Adrenal gland (tissue), 12 donors: ENCODE results near the gene AK8. TPM values are rescaled to one million over a fixed set of nuclear protein-coding genes. Genes with fewer than 3 reads are reported as not detected.

Experiments
- DNase-seq, 7 donors: peaks; one replicate each; pipeline ENCODE4 v3.0.0-alpha.2; 2019 to 2020
- H3K27ac ChIP-seq, 5 donors: fragments of 200-600 bp; sonication (generic) in 4 of 5; 1 replicate in 3 of 5; 2 replicates in 2 of 5; pipeline versions ENCODE4 v1.5.1 to v1.8.0; 2016 to 2020; ENCODE audit warnings: mild to moderate bottlenecking in 1 of 5
- H3K27me3 ChIP-seq: fragments of 200-600 bp; 2 replicates; pipeline ENCODE4 v1.8.0; 2021
- H3K36me3 ChIP-seq, 2 donors: fragments of 200-600 bp; replicated peaks in 1 of 2; 1 replicate in 1 of 2; 2 replicates in 1 of 2; pipeline versions ENCODE4 v1.5.1 to v1.8.0; 2018 to 2022
- H3K4me1 ChIP-seq, 2 donors: fragments of 200-600 bp; replicated peaks in 1 of 2; 1 replicate in 1 of 2; 2 replicates in 1 of 2; pipeline versions ENCODE4 v1.5.1 to v1.8.0; 2018 to 2021
- H3K4me3 ChIP-seq, 4 donors: fragments of 200-600 bp; sonication (generic) in 3 of 4; one replicate each; pipeline ENCODE4 v1.5.1; 2016 to 2018
- H3K9me3 ChIP-seq, 3 donors: fragments of 200-600 bp; sonication (generic) in 1 of 3; replicated peaks in 1 of 3; 1 replicate in 2 of 3; 2 replicates in 1 of 3; pipeline versions ENCODE4 v1.5.1 to v1.8.0; 2016 to 2021
- CTCF ChIP-seq, 6 experiments: fragments of 450-650 bp in 4 of 6; fragments of 200-600 bp in 2 of 6; sonication (generic) in 1 of 6; IDR thresholded peaks; 1 replicate in 5 of 6; 2 replicates in 1 of 6; pipeline versions ENCODE4 v1.5.1 to v1.8.0; 2016 to 2021; ENCODE audit warnings: antibody characterized with exemption in 6 of 6, mild to moderate bottlenecking in 2 of 6, moderate library complexity in 1 of 6
- POLR2A ChIP-seq, 2 donors: fragments of 450-650 bp; IDR thresholded peaks; one replicate each; pipeline ENCODE4 v1.6.1; 2017; ENCODE audit warnings: antibody characterized with exemption in 2 of 2, mild to moderate bottlenecking in 2 of 2, moderate library complexity in 1 of 2
- WGBS, 4 donors: extraction: QIAGEN DNeasy Blood & Tissue Kit in 2 of 4; methylation state at CpG; one replicate each; pipeline versions ENCODE4 v1.1.5 to v1.1.7; 2013 to 2017; 5-methylcytosine and 5-hydroxymethylcytosine counted together
- intact Hi-C, 2 donors: fragments of 100-400 bp; cut with DNase I; formaldehyde crosslinking; loops; one replicate each; pipeline versions ENCODE4 v1.14.1 to v1.15.0; 2022 to 2023
- polyA plus RNA-seq, 3 donors: library from polyadenylated mRNA; stranded (reverse); fragments of 200-250 nt in 2 of 3; fragments of 350-450 nt in 1 of 3; fragmentation: Illumina TruSeq in 1 of 3; extraction: RNeasy Lipid Tissue Mini Kit (QIAGEN cat#74804) in 1 of 3; gene quantifications; one replicate each; pipeline ENCODE4 v1.2.3, GENCODE V29; 2013 to 2014
- total RNA-seq, 9 donors: library from RNA; depleted of rRNA in 4 of 9; stranded (reverse); fragments of >200 nt in 4 of 9; fragments of 120-200 nt in 1 of 9; fragmentation: NEBNext Ultra II Directional in 1 of 9; extraction: Animal tissue kit (Norgen Biotek cat#: 25700) in 1 of 9; gene quantifications; one replicate each; pipeline versions ENCODE4 v1.1.0 to v1.2.4, GENCODE V29; 2013 to 2023
- donor health status: healthy with polysubstance abuse.
- donor health status: Bipolar disorder and iron deficiency.
- donor health status: DM: yes; HTN: yes; CAD: no.
- donor health status: DM: no; HTN: no; CAD: no.
- donor health status: DM: no; HTN: no; CAD: no.
- donor health status: DM: yes; HTN: yes; CAD: no.

The AK8 gene
- total and polyA plus RNA-seq, 12 donors = 0.69 to 6.0 (median 1.5) TPM

GRCh38 chr9:132919614-132920268, 41.7 kb upstream of the AK8 start:
- 57 to 70% (median 61%) methylated on average over 5 to 7 of the region's 7 CpGs for WGBS, 4 donors

GRCh38 chr9:132914924-132915323, 36.8 kb upstream of the AK8 start:
- intact Hi-C loops = no loop called here
- H3K4me3 ChIP-seq = no peak overlapping the region
- no peaks in the 10 kb centered on the region for H3K9me3 ChIP-seq
- H3K36me3 ChIP-seq = peaks cover 0 to 63% of the 10 kb centered on the region in 2 donors
- 94 to 96% (median 95%) methylated on average over 6 of the region's 6 CpGs for WGBS, 4 donors
- no peak for TF ChIP-seq CTCF (IDR thresholded peaks at IDR 0.05)
- TF ChIP-seq POLR2A (IDR thresholded peaks at IDR 0.05) = no peak
- H3K27ac ChIP-seq = no peak overlapping the region
- H3K27me3 ChIP-seq = no peaks in the 10 kb centered on the region
- peaks cover 6% of the 10 kb centered on the region in 2 donors for H3K4me1 ChIP-seq
- no peak for DNase-seq

More at GRCh38 chr9:132919614-132920268, 41.7 kb upstream of the AK8 start:
- TF ChIP-seq CTCF (IDR thresholded peaks at IDR 0.05) (no peak), POLR2A (IDR thresholded peaks at IDR 0.05) (no peak)
- peaks cover 7 to 9% of the 10 kb centered on the region in 2 donors for H3K4me1 ChIP-seq
- H3K9me3 ChIP-seq = no peaks in the 10 kb centered on the region
- H3K36me3 ChIP-seq = peaks cover 0 to 74% of the 10 kb centered on the region in 2 donors
- intact Hi-C loops = no loop called here
- H3K4me3 ChIP-seq = no peak overlapping the region
- no peaks in the 10 kb centered on the region for H3K27me3 ChIP-seq
- DNase-seq = peak in 4 of 7 donors; percentile 37 to 70 (median 64)
- H3K27ac ChIP-seq = peak overlapping the region in 2 of 5 donors; percentile 31 to 40

DNA sequence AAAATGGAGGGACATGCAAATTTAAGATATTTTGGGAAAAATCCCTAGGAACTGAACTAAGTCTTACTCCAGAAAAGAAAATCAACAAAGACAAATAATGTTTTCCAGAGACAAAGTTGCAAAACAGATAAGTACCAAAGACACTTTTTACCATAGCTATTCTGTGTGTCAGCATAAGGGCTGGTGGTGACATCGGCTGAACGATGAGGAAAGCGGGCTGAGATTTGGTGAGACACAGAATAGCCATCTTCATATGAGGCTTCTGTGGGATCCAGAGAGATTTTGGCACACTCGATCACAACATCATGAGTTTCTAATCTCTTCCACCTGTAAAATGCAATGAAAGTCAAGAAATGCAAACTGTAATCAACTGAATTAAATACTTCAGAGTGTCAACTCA, 34.0 kb upstream of the AK8 start:
- WGBS, 4 donors = 94 to 97% (median 96%) methylated on average over 4 of the region's 4 CpGs
- H3K27me3 ChIP-seq = no peaks in the 10 kb centered on the region
- H3K36me3 ChIP-seq = peaks cover 0 to 62% of the 10 kb centered on the region in 2 donors
- intact Hi-C loops = no loop called here
- TF ChIP-seq CTCF (IDR thresholded peaks at IDR 0.05) = no peak
- no peak for TF ChIP-seq POLR2A (IDR thresholded peaks at IDR 0.05)
- H3K4me1 ChIP-seq = no peaks in the 10 kb centered on the region
- no peak overlapping the region for H3K4me3 ChIP-seq
- no peak overlapping the region for H3K27ac ChIP-seq
- DNase-seq = no peak
- H3K9me3 ChIP-seq = no peaks in the 10 kb centered on the region

GRCh38 chr9:132910376-132910775, 32.3 kb upstream of the AK8 start:
- WGBS, 4 donors = 90 to 97% (median 93%) methylated on average over 6 of the region's 6 CpGs
- intact Hi-C loops = no loop called here
- H3K36me3 ChIP-seq = peaks cover 0 to 65% of the 10 kb centered on the region in 2 donors

More at GRCh38 chr9:132910376-132910775, 32.3 kb upstream of the AK8 start:
- DNase-seq = no peak
- Histone ChIP-seq H3K27ac (no peak overlapping the region), H3K27me3 (no peaks in the 10 kb centered on the region), H3K4me3 (no peak overlapping the region), H3K9me3 (no peaks in the 10 kb centered on the region), H3K4me1 (no peaks in the 10 kb centered on the region)
- TF ChIP-seq POLR2A (IDR thresholded peaks at IDR 0.05) (no peak), CTCF (IDR thresholded peaks at IDR 0.05) (no peak)
